Esophagus muscularis mucosa (tissue), 4 donors: ENCODE data around the gene SLC4A2. TPM values are rescaled to one million over a fixed set of nuclear protein-coding genes. Genes with fewer than 3 reads are reported as not detected.

Source experiments
- DNase-seq: peaks from one replicate; pipeline ENCODE4 v3.0.0-alpha.2; 2017; ENCODE audit errors: extremely low spot score
- H3K27ac ChIP-seq, 4 donors: fragments of 200-600 bp; sonication (generic); replicated peaks in 1 of 4; 1 replicate in 3 of 4; 2 replicates in 1 of 4; pipeline ENCODE4 v1.5.1; 2016 to 2019; ENCODE audit warnings: mild to moderate bottlenecking in 1 of 4
- H3K27me3 ChIP-seq, 4 donors: fragments of 200-600 bp; sonication (generic); one replicate each; pipeline versions ENCODE4 v1.5.1 to v1.6.0; 2016 to 2019
- H3K36me3 ChIP-seq, 4 donors: fragments of 200-600 bp; sonication (generic); one replicate each; pipeline ENCODE4 v1.5.1; 2016 to 2019
- H3K4me1 ChIP-seq, 4 donors: fragments of 200-600 bp; sonication (generic); one replicate each; pipeline ENCODE4 v1.5.1; 2016 to 2019
- H3K4me3 ChIP-seq, 4 donors: fragments of 200-600 bp; sonication (generic); 1 replicate in 2 of 4; 2 replicates in 2 of 4; pipeline ENCODE4 v1.5.1; 2016 to 2019; ENCODE audit warnings: mild to moderate bottlenecking in 4 of 4, moderate library complexity in 1 of 4
- H3K9me3 ChIP-seq, 4 donors: fragments of 200-600 bp; sonication (generic); 1 replicate in 3 of 4; 2 replicates in 1 of 4; pipeline ENCODE4 v1.5.1; 2016 to 2019
- EP300 ChIP-seq: sonication (generic); formaldehyde crosslinking; IDR thresholded peaks from one replicate; pipeline ENCODE4 v1.6.1; 2017; ENCODE audit warnings: antibody characterized with exemption
- POLR2A ChIP-seq: fragments of 450-650 bp; IDR thresholded peaks from one replicate; pipeline ENCODE4 v1.6.1; 2017; ENCODE audit warnings: antibody characterized with exemption, moderate library complexity, mild to moderate bottlenecking, low read depth
- POLR2AphosphoS5 ChIP-seq, 2 donors: sonication (generic); formaldehyde crosslinking; IDR thresholded peaks; one replicate each; pipeline ENCODE4 v1.6.1; 2017; ENCODE audit warnings: antibody characterized with exemption in 2 of 2
- WGBS: methylation state at CpG from one replicate; pipeline ENCODE4 v1.1.5; 2018; 5-methylcytosine and 5-hydroxymethylcytosine counted together
- intact Hi-C: fragments of 100-400 bp; cut with DNase I; formaldehyde crosslinking; loops from one replicate; pipeline ENCODE4 v1.15.1; 2023
- total RNA-seq, 4 donors: library from RNA; depleted of rRNA; stranded (reverse); fragments of >200 nt; gene quantifications; one replicate each; pipeline versions ENCODE4 v1.1.0 to v1.2.1, GENCODE V29; 2016
- TF ChIP-seq, protein P1 (sequence below), 3 experiments: fragments of 200-600 bp in 2 of 3; fragments of 450-650 bp in 1 of 3; sonication (generic) in 2 of 3; IDR thresholded peaks; one replicate each; pipeline ENCODE4 v1.5.1; 2017 to 2019; ENCODE audit warnings: antibody characterized with exemption in 3 of 3, mild to moderate bottlenecking in 2 of 3, moderate library complexity in 1 of 3

SLC4A2 gene
- total RNA-seq, 4 donors from 2014 or later, result 96.8 to 165 (median 122) TPM

GRCh38 chr7:151058781-151059366 is 515 bp upstream of the SLC4A2 start:
- no peak for TF ChIP-seq POLR2AphosphoS5 (IDR thresholded peaks at IDR 0.05)
- WGBS, result 4% methylated on average over 16 of the region's 18 CpGs
- Histone ChIP-seq H3K27me3 (no peaks in the 10 kb centered on the region), H3K27ac (peak overlapping the region; percentile 92 to 95 (median 93)), H3K36me3 (peaks cover 0 to 9% (median 3%) of the 10 kb centered on the region in 4 donors), H3K4me1 (peaks cover 53 to 68% (median 63%) of the 10 kb centered on the region in 4 donors), H3K9me3 (no peaks in the 10 kb centered on the region), H3K4me3 (peak overlapping the region; percentile 72 to 94 (median 90))
- no peak for DNase-seq
- intact Hi-C loops, result no loop called here

- DNase-seq, result no peak
- Histone ChIP-seq H3K27me3 (no peaks in the 10 kb centered on the region), H3K27ac (peak overlapping the region; percentile 92 to 95 (median 93)), H3K36me3 (peaks cover 8 to 15% (median 13%) of the 10 kb centered on the region in 4 donors), H3K4me3 (peak overlapping the region; percentile 72 to 94 (median 90)), H3K9me3 (no peaks in the 10 kb centered on the region), H3K4me1 (peaks cover 54 to 70% (median 68%) of the 10 kb centered on the region in 4 donors)
- intact Hi-C loops, result loop anchor here (5.0 kb wide), 2 partner anchors 33 to 52 kb away; partner anchors contain the start of gene ABCB8
- TF ChIP-seq EP300, result no peak
- TF ChIP-seq POLR2A, result no peak
- TF ChIP-seq POLR2AphosphoS5 (IDR thresholded peaks at IDR 0.05), result no peak
- TF ChIP-seq, protein P1, sequence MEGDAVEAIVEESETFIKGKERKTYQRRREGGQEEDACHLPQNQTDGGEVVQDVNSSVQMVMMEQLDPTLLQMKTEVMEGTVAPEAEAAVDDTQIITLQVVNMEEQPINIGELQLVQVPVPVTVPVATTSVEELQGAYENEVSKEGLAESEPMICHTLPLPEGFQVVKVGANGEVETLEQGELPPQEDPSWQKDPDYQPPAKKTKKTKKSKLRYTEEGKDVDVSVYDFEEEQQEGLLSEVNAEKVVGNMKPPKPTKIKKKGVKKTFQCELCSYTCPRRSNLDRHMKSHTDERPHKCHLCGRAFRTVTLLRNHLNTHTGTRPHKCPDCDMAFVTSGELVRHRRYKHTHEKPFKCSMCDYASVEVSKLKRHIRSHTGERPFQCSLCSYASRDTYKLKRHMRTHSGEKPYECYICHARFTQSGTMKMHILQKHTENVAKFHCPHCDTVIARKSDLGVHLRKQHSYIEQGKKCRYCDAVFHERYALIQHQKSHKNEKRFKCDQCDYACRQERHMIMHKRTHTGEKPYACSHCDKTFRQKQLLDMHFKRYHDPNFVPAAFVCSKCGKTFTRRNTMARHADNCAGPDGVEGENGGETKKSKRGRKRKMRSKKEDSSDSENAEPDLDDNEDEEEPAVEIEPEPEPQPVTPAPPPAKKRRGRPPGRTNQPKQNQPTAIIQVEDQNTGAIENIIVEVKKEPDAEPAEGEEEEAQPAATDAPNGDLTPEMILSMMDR (IDR thresholded peaks at IDR 0.05), result no peak
- 2% methylated on average over 16 of the region's 17 CpGs for WGBS
Observed at GRCh38 chr7:151060113-151060415, 675 bp downstream of the SLC4A2 start.

GRCh38 chr7:151060416-151061212 is 1.2 kb downstream of the SLC4A2 start:
- intact Hi-C loops, result loop anchor here (5.0 kb wide), 2 partner anchors 33 to 52 kb away; partner anchors contain the start of gene ABCB8
- TF ChIP-seq EP300 (no peak), POLR2AphosphoS5 (IDR thresholded peaks at IDR 0.05) (peak; percentile 34 to 38), POLR2A (no peak)
- TF ChIP-seq, protein P1 (IDR thresholded peaks at IDR 0.05), result no peak

DNA sequence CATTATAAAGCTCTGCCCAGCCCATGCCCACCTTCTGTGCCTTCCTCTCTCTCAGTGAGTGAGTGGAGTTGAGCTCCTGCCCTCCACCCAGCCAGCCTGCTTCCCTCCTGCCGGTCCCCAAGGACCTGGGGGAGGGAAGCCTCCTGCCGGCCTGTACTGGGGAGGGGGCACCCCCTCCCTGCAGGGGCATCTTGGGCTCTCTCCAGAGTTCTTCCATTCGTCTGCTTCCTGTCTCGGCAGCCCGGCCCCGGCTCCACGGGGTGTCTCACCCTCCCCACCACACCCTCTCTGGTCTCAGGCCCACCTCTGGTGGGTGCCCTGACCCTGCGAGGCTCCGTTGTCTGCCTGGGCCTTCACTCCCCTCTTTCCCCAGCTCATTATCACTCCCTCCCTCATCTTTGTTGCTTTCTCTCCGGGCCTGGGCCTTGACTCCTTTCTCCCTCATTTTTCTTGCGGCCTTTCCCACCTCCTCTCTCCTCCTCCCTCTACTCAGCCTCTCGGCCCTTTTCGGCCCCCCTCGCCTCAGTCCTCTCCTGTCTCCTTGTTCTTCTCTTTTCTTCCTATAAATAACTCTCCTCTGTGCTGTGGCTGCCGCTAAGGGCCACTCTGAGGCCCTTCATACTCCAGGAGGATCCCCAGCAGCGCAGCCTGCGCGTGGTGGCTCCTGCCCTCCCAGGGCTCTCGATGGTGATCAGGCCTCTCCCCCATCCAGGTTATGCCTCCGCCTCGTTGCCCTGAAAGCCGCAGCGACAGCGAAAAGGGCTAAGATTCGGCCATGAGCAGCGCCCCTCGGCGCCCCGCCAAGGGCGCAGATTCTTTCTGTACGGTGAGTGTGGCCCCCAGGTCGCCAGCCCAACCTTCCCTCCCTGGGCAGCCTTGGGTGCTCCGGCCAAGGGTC is 2.1 kb downstream of the SLC4A2 start:
- no peaks in the 10 kb centered on the region for H3K9me3 ChIP-seq
- H3K4me3 ChIP-seq, result peak overlapping the region; percentile 72 to 94 (median 90)
- DNase-seq, result no peak
- peak overlapping the region; percentile 92 to 95 (median 93) for H3K27ac ChIP-seq
- H3K27me3 ChIP-seq, result no peaks in the 10 kb centered on the region
- WGBS, result 54% methylated on average over 33 of the region's 33 CpGs
- intact Hi-C loops, result loop anchor here (5.0 kb wide), 2 partner anchors 34 to 51 kb away; partner anchors contain the start of gene ABCB8
- peaks cover 21 to 29% (median 27%) of the 10 kb centered on the region in 4 donors for H3K36me3 ChIP-seq
- peaks cover 56 to 68% (median 67%) of the 10 kb centered on the region in 4 donors for H3K4me1 ChIP-seq
- TF ChIP-seq EP300, result no peak
- TF ChIP-seq POLR2AphosphoS5 (IDR thresholded peaks at IDR 0.05), result no peak
- TF ChIP-seq POLR2A, result no peak
- TF ChIP-seq, protein P1 (IDR thresholded peaks at IDR 0.05), result no peak

More at GRCh38 chr7:151060416-151061212, 1.2 kb downstream of the SLC4A2 start:
- peaks cover 13 to 21% (median 18%) of the 10 kb centered on the region in 4 donors for H3K36me3 ChIP-seq
- H3K4me3 ChIP-seq, result peak overlapping the region; percentile 72 to 94 (median 90)
- no peaks in the 10 kb centered on the region for H3K9me3 ChIP-seq
- peaks cover 56 to 70% (median 68%) of the 10 kb centered on the region in 4 donors for H3K4me1 ChIP-seq
- 7% methylated on average over 18 of the region's 21 CpGs for WGBS
- no peak for DNase-seq
- no peaks in the 10 kb centered on the region for H3K27me3 ChIP-seq
- H3K27ac ChIP-seq, result peak overlapping the region; percentile 92 to 95 (median 93)
